Measurements from ENCODE around the gene BBOX1. TPM values are rescaled to one million over a fixed set of nuclear protein-coding genes. Genes with fewer than 3 reads are reported as not detected.
"Not testable (repeated sequence)": the region's sequence is repeated elsewhere in the genome, so short reads cannot be mapped to it uniquely, and the experiment has no call there.

Gene BBOX1
- total RNA-seq, 1 experiment from 2014 or later, result not detected

DNA sequence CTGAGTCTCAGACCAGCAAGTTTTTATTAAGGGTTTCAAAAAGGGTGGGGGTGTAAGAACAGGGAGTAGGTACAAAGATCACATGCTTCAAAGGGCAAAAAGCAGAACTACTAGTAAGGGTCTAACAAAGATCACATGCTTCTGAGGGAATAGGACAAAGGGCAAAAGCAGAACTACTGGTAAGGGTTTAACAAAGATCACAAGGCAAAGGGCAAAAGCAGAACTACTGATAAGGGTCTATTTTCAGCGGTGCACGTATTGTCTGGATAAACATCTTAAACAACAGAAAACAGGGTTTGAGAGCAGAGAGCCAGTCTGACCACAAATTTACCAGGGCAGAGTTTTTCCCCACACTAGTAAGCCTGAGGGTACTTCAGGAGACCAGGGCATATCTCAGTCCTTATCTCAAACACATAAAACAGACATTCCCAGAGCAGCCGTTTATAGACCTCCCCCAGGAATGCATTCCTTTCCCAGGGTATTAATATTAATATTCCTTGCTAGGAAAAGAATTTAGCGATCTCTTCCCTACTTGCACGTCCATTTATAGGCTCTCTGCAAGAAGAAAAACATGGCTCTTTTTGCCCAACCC, 49.8 kb downstream of the BBOX1 start:
- H3K27ac ChIP-seq (ENCODE audit: low read depth, low read length); H3K36me3 ChIP-seq (ENCODE audit: control insufficient read depth in 1 of 2, insufficient read depth in 2 of 2, low read length in 2 of 2); CTCF ChIA-PET; RAD21 ChIA-PET (ENCODE audit: low non-redundant PET in 1 of 2, low total read pairs in 2 of 2, uncharacterized antibody in 2 of 2, unreplicated experiment in 2 of 2); H3K27me3 ChIP-seq (ENCODE audit: insufficient read depth, low read length); ATAC-seq; H3K4me3 ChIP-seq (replicated peaks in 1 of 2; ENCODE audit: low read depth in 1 of 2, low read length in 2 of 2); H3K9ac ChIP-seq (ENCODE audit: low read length); H3K9me3 ChIP-seq (ENCODE audit: control insufficient read depth in 1 of 2, insufficient read depth in 1 of 2, low read depth in 1 of 2, low read length in 2 of 2); H3K79me2 ChIP-seq (ENCODE audit: insufficient read depth, low read length); H3K9me2 ChIP-seq (ENCODE audit: insufficient read depth); H2AFZ ChIP-seq (ENCODE audit: low read depth, low read length, poor library complexity, severe bottlenecking); H3K4me2 ChIP-seq (ENCODE audit: low read length); H4K20me1 ChIP-seq (ENCODE audit: insufficient read depth); DNase-seq (ENCODE audit: low read depth, low spot score); POLR2A ChIA-PET; intact Hi-C loops (cut with micrococcal nuclease); BruUV-seq (replicated peaks); H3K4me1 ChIP-seq (ENCODE audit: control insufficient read depth in 1 of 2, insufficient read depth in 2 of 2, low read length in 2 of 2): not testable (repeated sequence)

GRCh38 chr11:27094120-27094519, 53.5 kb downstream of the BBOX1 start:
- Histone ChIP-seq H4K20me1 (ENCODE audit: insufficient read depth) (no peaks in the 10 kb centered on the region), H3K79me2 (ENCODE audit: insufficient read depth, low read length) (no peaks in the 10 kb centered on the region), H3K4me3 (replicated peaks in 1 of 2; ENCODE audit: low read depth in 1 of 2, low read length in 2 of 2) (no peak overlapping the region), H3K4me2 (ENCODE audit: low read length) (no peak overlapping the region), H3K9me3 (ENCODE audit: control insufficient read depth in 1 of 2, insufficient read depth in 1 of 2, low read depth in 1 of 2, low read length in 2 of 2) (no peaks in the 10 kb centered on the region), H2AFZ (ENCODE audit: low read depth, low read length, poor library complexity, severe bottlenecking) (no peak overlapping the region), H3K9me2 (ENCODE audit: insufficient read depth) (no peaks in the 10 kb centered on the region), H3K9ac (ENCODE audit: low read length) (no peak overlapping the region), H3K36me3 (ENCODE audit: control insufficient read depth in 1 of 2, insufficient read depth in 2 of 2, low read length in 2 of 2) (no peaks in the 10 kb centered on the region), H3K4me1 (ENCODE audit: control insufficient read depth in 1 of 2, insufficient read depth in 2 of 2, low read length in 2 of 2) (no peaks in the 10 kb centered on the region), H3K27me3 (ENCODE audit: insufficient read depth, low read length) (no peaks in the 10 kb centered on the region), H3K27ac (ENCODE audit: low read depth, low read length) (no peak overlapping the region)
- RAD21 ChIA-PET (ENCODE audit: low non-redundant PET in 1 of 2, low total read pairs in 2 of 2, uncharacterized antibody in 2 of 2, unreplicated experiment in 2 of 2), result no interaction called here
- CTCF ChIA-PET, result no interaction called here
- intact Hi-C loops (cut with micrococcal nuclease), result no loop called here
- POLR2A ChIA-PET, result no interaction called here
- no TSS peak for BruUV-seq (replicated peaks)
- no peak for ATAC-seq
- DNase-seq (ENCODE audit: low read depth, low spot score), result no peak
- TF ChIP-seq EZH2 (IDR thresholded peaks at IDR 0.05) (no peak), RAD21 (IDR thresholded peaks at IDR 0.05; ENCODE audit: low read depth) (no peak), POLR2AphosphoS5 (IDR thresholded peaks at IDR 0.05; ENCODE audit: low read depth, low read length) (no peak), SIN3A (IDR thresholded peaks at IDR 0.05; ENCODE audit: low read depth) (no peak), JUND (IDR thresholded peaks at IDR 0.05) (no peak), ELF1 (IDR thresholded peaks at IDR 0.05; ENCODE audit: borderline replicate concordance, low read depth) (no peak), TCF7L2 (IDR thresholded peaks at IDR 0.05; ENCODE audit: borderline replicate concordance, extremely low read depth, insufficient read depth, insufficient read length) (no peak), ZNF274 (IDR thresholded peaks at IDR 0.05; ENCODE audit: low read depth, low read length) (no peak)
- TF ChIP-seq, protein P1, sequence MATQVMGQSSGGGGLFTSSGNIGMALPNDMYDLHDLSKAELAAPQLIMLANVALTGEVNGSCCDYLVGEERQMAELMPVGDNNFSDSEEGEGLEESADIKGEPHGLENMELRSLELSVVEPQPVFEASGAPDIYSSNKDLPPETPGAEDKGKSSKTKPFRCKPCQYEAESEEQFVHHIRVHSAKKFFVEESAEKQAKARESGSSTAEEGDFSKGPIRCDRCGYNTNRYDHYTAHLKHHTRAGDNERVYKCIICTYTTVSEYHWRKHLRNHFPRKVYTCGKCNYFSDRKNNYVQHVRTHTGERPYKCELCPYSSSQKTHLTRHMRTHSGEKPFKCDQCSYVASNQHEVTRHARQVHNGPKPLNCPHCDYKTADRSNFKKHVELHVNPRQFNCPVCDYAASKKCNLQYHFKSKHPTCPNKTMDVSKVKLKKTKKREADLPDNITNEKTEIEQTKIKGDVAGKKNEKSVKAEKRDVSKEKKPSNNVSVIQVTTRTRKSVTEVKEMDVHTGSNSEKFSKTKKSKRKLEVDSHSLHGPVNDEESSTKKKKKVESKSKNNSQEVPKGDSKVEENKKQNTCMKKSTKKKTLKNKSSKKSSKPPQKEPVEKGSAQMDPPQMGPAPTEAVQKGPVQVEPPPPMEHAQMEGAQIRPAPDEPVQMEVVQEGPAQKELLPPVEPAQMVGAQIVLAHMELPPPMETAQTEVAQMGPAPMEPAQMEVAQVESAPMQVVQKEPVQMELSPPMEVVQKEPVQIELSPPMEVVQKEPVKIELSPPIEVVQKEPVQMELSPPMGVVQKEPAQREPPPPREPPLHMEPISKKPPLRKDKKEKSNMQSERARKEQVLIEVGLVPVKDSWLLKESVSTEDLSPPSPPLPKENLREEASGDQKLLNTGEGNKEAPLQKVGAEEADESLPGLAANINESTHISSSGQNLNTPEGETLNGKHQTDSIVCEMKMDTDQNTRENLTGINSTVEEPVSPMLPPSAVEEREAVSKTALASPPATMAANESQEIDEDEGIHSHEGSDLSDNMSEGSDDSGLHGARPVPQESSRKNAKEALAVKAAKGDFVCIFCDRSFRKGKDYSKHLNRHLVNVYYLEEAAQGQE (IDR thresholded peaks at IDR 0.05; ENCODE audit: low read depth), result no peak
- TF ChIP-seq, protein P2, sequence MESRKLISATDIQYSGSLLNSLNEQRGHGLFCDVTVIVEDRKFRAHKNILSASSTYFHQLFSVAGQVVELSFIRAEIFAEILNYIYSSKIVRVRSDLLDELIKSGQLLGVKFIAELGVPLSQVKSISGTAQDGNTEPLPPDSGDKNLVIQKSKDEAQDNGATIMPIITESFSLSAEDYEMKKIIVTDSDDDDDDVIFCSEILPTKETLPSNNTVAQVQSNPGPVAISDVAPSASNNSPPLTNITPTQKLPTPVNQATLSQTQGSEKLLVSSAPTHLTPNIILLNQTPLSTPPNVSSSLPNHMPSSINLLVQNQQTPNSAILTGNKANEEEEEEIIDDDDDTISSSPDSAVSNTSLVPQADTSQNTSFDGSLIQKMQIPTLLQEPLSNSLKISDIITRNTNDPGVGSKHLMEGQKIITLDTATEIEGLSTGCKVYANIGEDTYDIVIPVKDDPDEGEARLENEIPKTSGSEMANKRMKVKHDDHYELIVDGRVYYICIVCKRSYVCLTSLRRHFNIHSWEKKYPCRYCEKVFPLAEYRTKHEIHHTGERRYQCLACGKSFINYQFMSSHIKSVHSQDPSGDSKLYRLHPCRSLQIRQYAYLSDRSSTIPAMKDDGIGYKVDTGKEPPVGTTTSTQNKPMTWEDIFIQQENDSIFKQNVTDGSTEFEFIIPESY (IDR thresholded peaks at IDR 0.05; ENCODE audit: extremely low read depth, insufficient replicate concordance, low read length), result no peak
- TF ChIP-seq, protein P3, sequence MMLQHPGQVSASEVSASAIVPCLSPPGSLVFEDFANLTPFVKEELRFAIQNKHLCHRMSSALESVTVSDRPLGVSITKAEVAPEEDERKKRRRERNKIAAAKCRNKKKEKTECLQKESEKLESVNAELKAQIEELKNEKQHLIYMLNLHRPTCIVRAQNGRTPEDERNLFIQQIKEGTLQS (IDR thresholded peaks at IDR 0.05), result no peak
- TF ChIP-seq, protein P4, sequence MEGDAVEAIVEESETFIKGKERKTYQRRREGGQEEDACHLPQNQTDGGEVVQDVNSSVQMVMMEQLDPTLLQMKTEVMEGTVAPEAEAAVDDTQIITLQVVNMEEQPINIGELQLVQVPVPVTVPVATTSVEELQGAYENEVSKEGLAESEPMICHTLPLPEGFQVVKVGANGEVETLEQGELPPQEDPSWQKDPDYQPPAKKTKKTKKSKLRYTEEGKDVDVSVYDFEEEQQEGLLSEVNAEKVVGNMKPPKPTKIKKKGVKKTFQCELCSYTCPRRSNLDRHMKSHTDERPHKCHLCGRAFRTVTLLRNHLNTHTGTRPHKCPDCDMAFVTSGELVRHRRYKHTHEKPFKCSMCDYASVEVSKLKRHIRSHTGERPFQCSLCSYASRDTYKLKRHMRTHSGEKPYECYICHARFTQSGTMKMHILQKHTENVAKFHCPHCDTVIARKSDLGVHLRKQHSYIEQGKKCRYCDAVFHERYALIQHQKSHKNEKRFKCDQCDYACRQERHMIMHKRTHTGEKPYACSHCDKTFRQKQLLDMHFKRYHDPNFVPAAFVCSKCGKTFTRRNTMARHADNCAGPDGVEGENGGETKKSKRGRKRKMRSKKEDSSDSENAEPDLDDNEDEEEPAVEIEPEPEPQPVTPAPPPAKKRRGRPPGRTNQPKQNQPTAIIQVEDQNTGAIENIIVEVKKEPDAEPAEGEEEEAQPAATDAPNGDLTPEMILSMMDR (IDR thresholded peaks at IDR 0.05 in 2 of 3, conservative IDR thresholded peaks at IDR 0.05 in 1 of 3; ENCODE audit: borderline replicate concordance in 1 of 3, insufficient read depth in 1 of 3, low read depth in 2 of 3, low read length in 2 of 3), result no peak

All from HCT116 (cell line).